ENCODE data around the gene PADI3. TPM values are rescaled to one million over a fixed set of nuclear protein-coding genes. Genes with fewer than 3 reads are reported as not detected.

The PADI3 gene
- polyA plus RNA-seq, 12 donors = 0.05 to 0.17 TPM; not detected in 10

GRCh38 chr1:17215545-17215890 lies 33.4 kb upstream of the PADI3 start:
- no peak for DNase-seq

GRCh38 chr1:17216078-17216477 lies 32.8 kb upstream of the PADI3 start:
- no peak for DNase-seq

- no peak for DNase-seq
Observed at GRCh38 chr1:17217607-17218006, 31.3 kb upstream of the PADI3 start.

- no peak for DNase-seq
Observed at GRCh38 chr1:17218939-17219338, 30.0 kb upstream of the PADI3 start.

- no peak for DNase-seq
Observed at GRCh38 chr1:17220287-17220686, 28.6 kb upstream of the PADI3 start.

GRCh38 chr1:17222557-17222956 lies 26.3 kb upstream of the PADI3 start:
- no peak for DNase-seq

GRCh38 chr1:17224434-17224833 lies 24.5 kb upstream of the PADI3 start:
- no peak for DNase-seq

GRCh38 chr1:17225140-17225539 lies 23.8 kb upstream of the PADI3 start:
- DNase-seq = no peak

GRCh38 chr1:17227358-17227915 lies 21.5 kb upstream of the PADI3 start:
- DNase-seq = no peak

- no peak for DNase-seq
Observed at GRCh38 chr1:17228619-17229018, 20.3 kb upstream of the PADI3 start.

GRCh38 chr1:17229379-17229778 lies 19.5 kb upstream of the PADI3 start:
- no peak for DNase-seq

- DNase-seq = no peak
Observed at GRCh38 chr1:17230106-17230505, 18.8 kb upstream of the PADI3 start.

GRCh38 chr1:17230671-17231310 lies 18.1 kb upstream of the PADI3 start:
- DNase-seq = no peak

GRCh38 chr1:17232759-17233661 lies 15.9 kb upstream of the PADI3 start:
- DNase-seq = no peak

GRCh38 chr1:17233675-17234320 lies 15.1 kb upstream of the PADI3 start:
- no peak for DNase-seq

- no peak for DNase-seq
Observed at GRCh38 chr1:17234405-17234804, 14.5 kb upstream of the PADI3 start.

- DNase-seq = no peak
Observed at GRCh38 chr1:17235135-17235885, 13.6 kb upstream of the PADI3 start.

GRCh38 chr1:17236779-17237560 lies 11.9 kb upstream of the PADI3 start:
- DNase-seq = peak; percentile 82

GRCh38 chr1:17237561-17237903 lies 11.4 kb upstream of the PADI3 start:
- DNase-seq = no peak

GRCh38 chr1:17239420-17239819 lies 9.5 kb upstream of the PADI3 start:
- peak; percentile 80 for DNase-seq

Data from muscle of arm (tissue), 12 donors.